DOHH2 (cell line): ENCODE measurements around the gene CTLA4.

Source experiments
- CTCF ChIP-seq: fragments of 200-600 bp; sonication (generic); IDR thresholded peaks from one replicate; pipeline ENCODE4 v1.5.1; 2014; ENCODE audit warnings: antibody characterized with exemption, mild to moderate bottlenecking, low read depth, low read length; ENCODE audit not compliant: poor library complexity, severe bottlenecking
- EZH2phosphoT487 ChIP-seq: fragments of 200-600 bp; sonication (generic); IDR thresholded peaks from 2 replicates; pipeline ENCODE4 v1.6.1; 2017; ENCODE audit warnings: borderline replicate concordance, mild to moderate bottlenecking, antibody characterized with exemption, low read length, moderate library complexity, mixed read lengths

- TF ChIP-seq CTCF (no peak), EZH2phosphoT487 (no peak)
Measured at GRCh38 chr2:203913947-203914346, 46.4 kb downstream of the CTLA4 start.
